CD14-positive monocyte (primary cell): ENCODE data around the gene PIP4K2C. TPM values are rescaled to one million over a fixed set of nuclear protein-coding genes. Genes with fewer than 3 reads are reported as not detected.

Source experiments
- DNase-seq, 3 donors: peaks; one replicate each; pipeline ENCODE4 v3.0.0-alpha.2; 2011 to 2022
- H2AFZ ChIP-seq: 2 replicates; pipeline ENCODE4 v1.6.0; 2012; ENCODE audit warnings: mild to moderate bottlenecking, low read depth, low read length, inconsistent platforms; ENCODE audit not compliant: insufficient read depth, poor library complexity, severe bottlenecking
- H3K27ac ChIP-seq, 2 donors: 1 replicate in 1 of 2; 2 replicates in 1 of 2; pipeline ENCODE4 v1.5.1; 2012 to 2013; ENCODE audit warnings: low read length in 2 of 2, control low read depth in 1 of 2, inconsistent platforms in 1 of 2, low read depth in 1 of 2, mild to moderate bottlenecking in 1 of 2
- H3K27me3 ChIP-seq, 2 donors: one replicate each; pipeline versions ENCODE4 v1.6.0 to v1.6.1; 2011 to 2013; ENCODE audit warnings: low read length in 2 of 2; ENCODE audit not compliant: control insufficient read depth in 2 of 2, insufficient read depth in 2 of 2
- H3K36me3 ChIP-seq, 2 donors: replicated peaks in 1 of 2; 1 replicate in 1 of 2; 2 replicates in 1 of 2; pipeline versions ENCODE4 v1.5.1 to v1.6.1; 2012 to 2013; ENCODE audit warnings: low read length in 2 of 2, control low read depth in 1 of 2, inconsistent platforms in 1 of 2, mild to moderate bottlenecking in 1 of 2; ENCODE audit not compliant: insufficient read depth in 2 of 2, control insufficient read depth in 1 of 2
- H3K4me1 ChIP-seq, 2 donors: 1 replicate in 1 of 2; 2 replicates in 1 of 2; pipeline versions ENCODE4 v1.5.1 to v1.6.1; 2012 to 2013; ENCODE audit warnings: low read length in 2 of 2, control low read depth in 1 of 2, inconsistent platforms in 1 of 2, mild to moderate bottlenecking in 1 of 2, moderate library complexity in 1 of 2; ENCODE audit not compliant: insufficient read depth in 2 of 2, control insufficient read depth in 1 of 2
- H3K4me2 ChIP-seq: replicated peaks from 2 replicates; pipeline ENCODE3; 2012; ENCODE audit warnings: low read length, moderate library complexity, mild to moderate bottlenecking; ENCODE audit not compliant: poor library complexity, severe bottlenecking; ENCODE audit errors: extremely low read depth
- H3K4me3 ChIP-seq, 3 experiments: fragments of 200-600 bp in 1 of 3; sonication (generic) in 1 of 3; replicated peaks in 1 of 3; 1 replicate in 2 of 3; 2 replicates in 1 of 3; pipeline ENCODE4 v1.5.1; 2011 to 2013; ENCODE audit warnings: low read length in 3 of 3, mild to moderate bottlenecking in 3 of 3, control low read depth in 2 of 3, low read depth in 2 of 3, inconsistent platforms in 1 of 3, moderate library complexity in 1 of 3
- H3K79me2 ChIP-seq: 2 replicates; pipeline ENCODE4 v1.6.0; 2012; ENCODE audit warnings: mild to moderate bottlenecking, control low read depth, inconsistent platforms, low read length, moderate library complexity; ENCODE audit not compliant: insufficient read depth
- H3K9ac ChIP-seq: 2 replicates; pipeline ENCODE4 v1.6.0; 2017; ENCODE audit warnings: low read length, mild to moderate bottlenecking; ENCODE audit not compliant: insufficient read depth, poor library complexity, severe bottlenecking
- H3K9me3 ChIP-seq, 2 donors: replicated peaks in 1 of 2; 1 replicate in 1 of 2; 2 replicates in 1 of 2; pipeline versions ENCODE4 v1.5.1 to v1.6.1; 2012 to 2013; ENCODE audit warnings: low read length in 2 of 2, control low read depth in 1 of 2; ENCODE audit not compliant: control insufficient read depth in 1 of 2, insufficient read depth in 1 of 2
- H4K20me1 ChIP-seq: 2 replicates; pipeline ENCODE4 v1.6.0; 2012; ENCODE audit warnings: mild to moderate bottlenecking, low read length, control low read depth, moderate library complexity; ENCODE audit not compliant: insufficient read depth
- H3K27ac Mint-ChIP-seq, 7 donors: one replicate each; pipeline ENCODE4 v1.8.0; 2020; ENCODE audit warnings: mild to moderate bottlenecking in 7 of 7, mixed read lengths in 7 of 7, moderate library complexity in 6 of 7, inconsistent platforms in 2 of 7
- H3K27me3 Mint-ChIP-seq, 3 donors: one replicate each; pipeline ENCODE4 v1.8.0; 2021 to 2022; ENCODE audit warnings: low read depth in 3 of 3, mild to moderate bottlenecking in 3 of 3, mixed read lengths in 3 of 3, moderate library complexity in 3 of 3, inconsistent platforms in 1 of 3
- H3K36me3 Mint-ChIP-seq, 2 donors: one replicate each; pipeline ENCODE4 v1.8.0; 2020; ENCODE audit warnings: mixed read lengths in 2 of 2, inconsistent platforms in 1 of 2, mild to moderate bottlenecking in 1 of 2
- H3K4me1 Mint-ChIP-seq: one replicate; pipeline ENCODE4 v1.8.0; 2020; ENCODE audit warnings: mild to moderate bottlenecking, mixed read lengths
- H3K4me3 Mint-ChIP-seq, 2 donors: one replicate each; pipeline ENCODE4 v1.8.0; 2020; ENCODE audit warnings: mild to moderate bottlenecking in 2 of 2, mixed read lengths in 2 of 2, moderate library complexity in 1 of 2
- H3K9me3 Mint-ChIP-seq, 7 donors: one replicate each; pipeline ENCODE4 v1.8.0; 2020 to 2022; ENCODE audit warnings: mixed read lengths in 7 of 7, mild to moderate bottlenecking in 6 of 7, moderate library complexity in 6 of 7, inconsistent platforms in 2 of 7
- CTCF ChIP-seq: fragments of 200-600 bp; IDR thresholded peaks from one replicate; pipeline ENCODE4 v1.8.0; 2022; ENCODE audit warnings: antibody characterized with exemption, mild to moderate bottlenecking
- WGBS: methylation state at CpG from one replicate; pipeline ENCODE4 v1.1.5; 2013; ENCODE audit warnings: missing lambda C conversion rate; ENCODE audit not compliant: insufficient coverage; 5-methylcytosine and 5-hydroxymethylcytosine counted together
- intact Hi-C, 2 donors: fragments of 100-400 bp; cut with micrococcal nuclease; formaldehyde crosslinking; loops; one replicate each; pipeline versions ENCODE4 v1.15.0 to v1.15.1; 2023
- polyA plus RNA-seq, 3 donors: library from polyadenylated mRNA; depleted of rRNA in 1 of 3; unstranded in 2 of 3; stranded (reverse) in 1 of 3; fragments of 300-500 nt in 2 of 3; fragments of >200 nt in 1 of 3; fragmentation: Illumina TruSeq in 2 of 3; gene quantifications; 1 replicate in 2 of 3; 2 replicates in 1 of 3; pipeline ENCODE4 v1.2.3, GENCODE V29; 2012 to 2021

The PIP4K2C gene
- polyA plus RNA-seq, 3 donors, result 12.3 to 18.6 (median 16.9) TPM

DNA sequence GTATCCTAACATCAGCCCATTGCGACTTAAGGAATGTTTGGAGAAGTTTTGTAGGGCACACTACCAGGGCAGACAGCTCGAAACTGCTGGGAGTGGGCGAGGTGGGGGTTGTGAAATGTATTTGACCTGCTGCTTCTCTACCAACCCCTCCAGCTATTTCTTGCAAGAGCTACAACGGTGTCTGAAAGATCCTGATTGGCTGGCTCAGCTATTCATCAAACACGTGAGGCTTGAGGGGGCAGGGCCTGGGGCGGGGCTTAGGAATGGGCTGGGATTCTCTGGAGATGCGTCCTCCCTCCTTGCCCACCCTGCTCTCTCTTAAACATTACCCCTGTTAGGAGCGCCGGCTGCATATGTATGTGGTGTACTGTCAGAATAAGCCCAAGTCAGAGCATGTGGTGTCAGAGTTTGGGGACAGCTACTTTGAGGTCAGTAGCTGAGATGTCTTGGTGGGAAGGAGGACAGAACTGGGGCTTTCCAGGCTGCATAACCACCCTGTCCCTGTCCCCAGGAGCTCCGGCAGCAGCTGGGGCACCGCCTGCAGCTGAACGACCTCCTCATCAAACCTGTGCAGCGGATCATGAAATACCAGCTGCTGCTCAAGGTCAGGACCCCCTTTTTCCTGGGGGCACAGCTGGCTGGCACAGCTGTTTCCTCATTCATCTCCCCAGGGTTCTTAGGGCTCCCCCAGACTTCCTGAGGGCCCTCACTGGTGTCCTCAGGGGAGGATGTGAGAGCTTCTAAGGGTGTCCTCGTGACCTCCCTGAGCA is 23.4 kb downstream of the PIP4K2C start:
- WGBS, result 48% methylated on average over 5 of the region's 14 CpGs
- TF ChIP-seq CTCF, result no peak
- Mint-ChIP-seq H3K4me3 (peak overlapping the region in 1 of 2 donors; percentile 30), H3K27ac (no peak overlapping the region), H3K9me3 (peaks cover 0 to 15% (median 2%) of the 10 kb centered on the region in 7 donors), H3K36me3 (peaks cover 3 to 4% of the 10 kb centered on the region in 2 donors), H3K4me1 (peaks cover 18% of the 10 kb centered on the region), H3K27me3 (peaks cover 81 to 93% (median 90%) of the 10 kb centered on the region in 3 donors)
- Histone ChIP-seq H3K4me3 (no peak overlapping the region), H3K9me3 (peaks cover 0 to 11% of the 10 kb centered on the region in 2 donors), H3K4me2 (no peak overlapping the region), H3K36me3 (no peaks in the 10 kb centered on the region), H3K27me3 (peaks cover 43 to 91% of the 10 kb centered on the region in 2 donors), H3K79me2 (no peaks in the 10 kb centered on the region), H4K20me1 (no peaks in the 10 kb centered on the region), H3K9ac (no peak overlapping the region), H3K27ac (no peak overlapping the region), H3K4me1 (peaks cover 13 to 18% of the 10 kb centered on the region in 2 donors), H2AFZ (no peak overlapping the region)
- no peak for DNase-seq
- intact Hi-C loops, result no loop called here

DNA sequence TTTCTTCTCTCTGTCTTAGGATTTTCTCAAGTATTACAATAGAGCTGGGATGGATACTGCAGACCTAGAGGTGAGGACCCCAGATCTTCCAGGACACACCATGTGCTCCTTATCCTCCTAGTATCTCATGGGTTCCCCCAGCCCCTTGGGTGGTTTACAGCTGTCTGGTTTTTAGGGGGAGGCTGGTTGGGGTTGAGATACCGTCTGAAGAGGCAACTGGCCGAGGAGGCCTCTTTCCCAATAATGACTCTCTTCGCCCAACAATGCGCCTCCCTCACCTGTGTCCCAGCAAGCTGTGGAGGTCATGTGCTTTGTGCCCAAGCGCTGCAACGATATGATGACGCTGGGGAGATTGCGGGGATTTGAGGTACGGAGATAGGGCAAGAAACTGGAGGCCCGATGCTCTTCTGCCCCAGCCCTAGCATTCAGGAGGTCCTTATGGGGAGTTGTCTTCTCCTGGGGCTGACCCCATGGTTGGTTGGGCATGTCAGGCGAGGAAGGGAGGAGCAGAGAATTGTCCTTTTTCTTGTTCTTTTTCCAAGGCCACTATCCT is 24.0 kb downstream of the PIP4K2C start:
- Mint-ChIP-seq H3K9me3 (peaks cover 0 to 14% (median 2%) of the 10 kb centered on the region in 7 donors), H3K27ac (no peak overlapping the region), H3K36me3 (peaks cover 3 to 4% of the 10 kb centered on the region in 2 donors), H3K27me3 (peaks cover 81 to 93% (median 91%) of the 10 kb centered on the region in 3 donors), H3K4me3 (no peak overlapping the region), H3K4me1 (peaks cover 19% of the 10 kb centered on the region)
- H3K36me3 ChIP-seq, result no peaks in the 10 kb centered on the region
- no peak overlapping the region for H3K4me2 ChIP-seq
- H3K9ac ChIP-seq, result no peak overlapping the region
- H3K9me3 ChIP-seq, result peaks cover 0 to 16% of the 10 kb centered on the region in 2 donors
- H2AFZ ChIP-seq, result no peak overlapping the region
- no peaks in the 10 kb centered on the region for H3K79me2 ChIP-seq
- H3K27me3 ChIP-seq, result peaks cover 46 to 91% of the 10 kb centered on the region in 2 donors
- H4K20me1 ChIP-seq, result no peaks in the 10 kb centered on the region
- no peak overlapping the region for H3K4me3 ChIP-seq
- H3K27ac ChIP-seq, result no peak overlapping the region
- no peak for TF ChIP-seq CTCF
- WGBS, result 88% methylated on average over 11 of the region's 11 CpGs
- peaks cover 16 to 23% of the 10 kb centered on the region in 2 donors for H3K4me1 ChIP-seq
- DNase-seq, result no peak
- intact Hi-C loops, result no loop called here
